ENCODE results near the gene FAM25A.

The FAM25A gene

GRCh38 chr10:87053577-87054181, 33.6 kb downstream of the FAM25A start:
- Histone ChIP-seq H3K4me2 (ENCODE audit: low read depth, low read length) (no peak overlapping the region), H2AFZ (ENCODE audit: low read length) (no peak overlapping the region), H3K27ac (ENCODE audit: low read length) (no peak overlapping the region), H3K9me3 (replicated peaks; ENCODE audit: insufficient read depth, low read length) (no peaks in the 10 kb centered on the region), H3K36me3 (replicated peaks; ENCODE audit: insufficient read depth, low read length) (0 out of 2 replicates have a peak, but pooled peaks cover under 1% of the 10 kb centered on the region), H3K9me2 (replicated peaks; ENCODE audit: insufficient read depth, low read length) (no peaks in the 10 kb centered on the region), H3K27me3 (replicated peaks; ENCODE audit: insufficient read depth, low read length) (no peaks in the 10 kb centered on the region), H4K20me1 (ENCODE audit: insufficient read depth, low read length) (no peaks in the 10 kb centered on the region), H3K9ac (ENCODE audit: low read length) (no peak overlapping the region), H3K4me1 (ENCODE audit: low read length) (no peaks in the 10 kb centered on the region), H3K4me3 (ENCODE audit: low read length) (no peak overlapping the region), H3K79me2 (ENCODE audit: low read length) (no peaks in the 10 kb centered on the region), H3F3A (ENCODE audit: insufficient read depth, low read length) (no peaks in the 10 kb centered on the region)
- no peak for TF ChIP-seq CTCF (IDR thresholded peaks at IDR 0.05; ENCODE audit: low read length)
- TF ChIP-seq EZH2phosphoT487 (IDR thresholded peaks at IDR 0.05; ENCODE audit: low read length) = no peak
- TF ChIP-seq EZH2 (optimal IDR thresholded peaks at IDR 0.05; ENCODE audit: low read depth, low read length) = no peak
- DNase-seq = no peak

- Histone ChIP-seq H3K79me2 (ENCODE audit: low read length) (no peaks in the 10 kb centered on the region), H3K9me3 (replicated peaks; ENCODE audit: insufficient read depth, low read length) (no peaks in the 10 kb centered on the region), H3K4me3 (ENCODE audit: low read length) (no peak overlapping the region), H3K4me1 (ENCODE audit: low read length) (no peaks in the 10 kb centered on the region), H3F3A (ENCODE audit: insufficient read depth, low read length) (no peaks in the 10 kb centered on the region), H4K20me1 (ENCODE audit: insufficient read depth, low read length) (no peaks in the 10 kb centered on the region), H2AFZ (ENCODE audit: low read length) (no peak overlapping the region), H3K36me3 (replicated peaks; ENCODE audit: insufficient read depth, low read length) (0 out of 2 replicates have a peak, but pooled peaks cover 3% of the 10 kb centered on the region), H3K27me3 (replicated peaks; ENCODE audit: insufficient read depth, low read length) (no peaks in the 10 kb centered on the region), H3K9me2 (replicated peaks; ENCODE audit: insufficient read depth, low read length) (no peaks in the 10 kb centered on the region), H3K4me2 (ENCODE audit: low read depth, low read length) (no peak overlapping the region), H3K27ac (ENCODE audit: low read length) (no peak overlapping the region), H3K9ac (ENCODE audit: low read length) (no peak overlapping the region)
- TF ChIP-seq EZH2 (optimal IDR thresholded peaks at IDR 0.05; ENCODE audit: low read depth, low read length) (no peak), CTCF (IDR thresholded peaks at IDR 0.05; ENCODE audit: low read length) (no peak), EZH2phosphoT487 (IDR thresholded peaks at IDR 0.05; ENCODE audit: low read length) (no peak)
- no peak for DNase-seq
These were observed 34.5 kb downstream of the FAM25A start for GRCh38 chr10:87054373-87055295.

GRCh38 chr10:87058171-87058570, 38.1 kb downstream of the FAM25A start:
- no peaks in the 10 kb centered on the region for H3K4me1 ChIP-seq (ENCODE audit: low read length)
- H2AFZ ChIP-seq (ENCODE audit: low read length) = no peak overlapping the region
- peaks cover 3% of the 10 kb centered on the region; the same call in 1 of the 2 replicates for H3K36me3 ChIP-seq (replicated peaks; ENCODE audit: insufficient read depth, low read length)
- H4K20me1 ChIP-seq (ENCODE audit: insufficient read depth, low read length) = no peaks in the 10 kb centered on the region
- H3K9me3 ChIP-seq (replicated peaks; ENCODE audit: insufficient read depth, low read length) = no peaks in the 10 kb centered on the region
- TF ChIP-seq CTCF (IDR thresholded peaks at IDR 0.05; ENCODE audit: low read length) = no peak
- no peak for TF ChIP-seq EZH2phosphoT487 (IDR thresholded peaks at IDR 0.05; ENCODE audit: low read length)
- no peak for TF ChIP-seq EZH2 (optimal IDR thresholded peaks at IDR 0.05; ENCODE audit: low read depth, low read length)
- no peak overlapping the region for H3K4me3 ChIP-seq (ENCODE audit: low read length)
- no peaks in the 10 kb centered on the region for H3K9me2 ChIP-seq (replicated peaks; ENCODE audit: insufficient read depth, low read length)
- H3K4me2 ChIP-seq (ENCODE audit: low read depth, low read length) = no peak overlapping the region
- no peak overlapping the region for H3K27ac ChIP-seq (ENCODE audit: low read length)
- DNase-seq = no peak
- no peak overlapping the region for H3K9ac ChIP-seq (ENCODE audit: low read length)
- no peaks in the 10 kb centered on the region for H3K79me2 ChIP-seq (ENCODE audit: low read length)
- H3F3A ChIP-seq (ENCODE audit: insufficient read depth, low read length) = no peaks in the 10 kb centered on the region
- no peaks in the 10 kb centered on the region for H3K27me3 ChIP-seq (replicated peaks; ENCODE audit: insufficient read depth, low read length)
